ENCODE measurements around the gene PELI1.

The PELI1 gene

GRCh38 chr2:64157792-64158191 is 13.6 kb upstream of the PELI1 start:
- H3K9ac ChIP-seq (ENCODE audit: low read depth in 1 of 2, low read length in 2 of 2), result no peak overlapping the region
- no peaks in the 10 kb centered on the region for H3K9me3 ChIP-seq (ENCODE audit: control insufficient read depth in 1 of 2, low read length in 2 of 2)
- peaks cover 8 to 9% of the 10 kb centered on the region in 2 donors for H3K4me1 ChIP-seq (ENCODE audit: control insufficient read depth in 1 of 2, insufficient read depth in 2 of 2, low read length in 2 of 2)
- H3K36me3 ChIP-seq (ENCODE audit: control insufficient read depth in 1 of 2, insufficient read depth in 2 of 2, low read length in 2 of 2), result no peaks in the 10 kb centered on the region
- no peak overlapping the region for H3K27ac ChIP-seq (ENCODE audit: low read depth, low read length)
- no peak overlapping the region for H3K4me3 ChIP-seq (ENCODE audit: low read depth in 1 of 2, low read length in 2 of 2)
- no peaks in the 10 kb centered on the region for H3K27me3 ChIP-seq (ENCODE audit: control insufficient read depth in 1 of 2, insufficient read depth in 2 of 2, low read length in 2 of 2)

GRCh38 chr2:64153811-64154210 is 9.6 kb upstream of the PELI1 start:
- no peak overlapping the region for H3K27ac ChIP-seq (ENCODE audit: low read depth, low read length)
- H3K9ac ChIP-seq (ENCODE audit: low read depth in 1 of 2, low read length in 2 of 2), result no peak overlapping the region
- H3K9me3 ChIP-seq (ENCODE audit: control insufficient read depth in 1 of 2, low read length in 2 of 2), result no peaks in the 10 kb centered on the region
- no peaks in the 10 kb centered on the region for H3K36me3 ChIP-seq (ENCODE audit: control insufficient read depth in 1 of 2, insufficient read depth in 2 of 2, low read length in 2 of 2)
- H3K4me3 ChIP-seq (ENCODE audit: low read depth in 1 of 2, low read length in 2 of 2), result no peak overlapping the region
- peaks cover 8 to 9% of the 10 kb centered on the region in 2 donors for H3K4me1 ChIP-seq (ENCODE audit: control insufficient read depth in 1 of 2, insufficient read depth in 2 of 2, low read length in 2 of 2)
- H3K27me3 ChIP-seq (ENCODE audit: control insufficient read depth in 1 of 2, insufficient read depth in 2 of 2, low read length in 2 of 2), result no peaks in the 10 kb centered on the region

DNA sequence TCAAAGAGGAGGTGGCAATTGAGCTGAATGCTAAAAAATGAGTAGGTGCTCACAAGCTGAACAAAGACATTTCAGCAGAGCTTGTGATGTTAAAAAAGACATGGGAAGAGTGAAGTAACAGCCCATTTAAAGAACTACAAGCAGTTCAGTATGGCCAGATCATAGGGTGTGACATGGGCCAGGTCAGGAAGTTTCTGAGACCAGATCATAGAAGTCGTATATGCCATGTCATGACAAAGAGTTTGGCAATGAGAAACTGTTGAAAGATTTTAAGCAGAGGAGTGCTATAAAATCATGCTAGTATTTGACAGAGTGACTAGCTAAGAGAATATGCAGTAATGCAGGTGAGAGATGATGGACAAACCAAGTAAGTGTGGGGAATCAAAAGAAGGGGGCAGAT is 7.3 kb upstream of the PELI1 start:
- no peaks in the 10 kb centered on the region for H3K9me3 ChIP-seq (ENCODE audit: control insufficient read depth in 1 of 2, low read length in 2 of 2)
- H3K4me3 ChIP-seq (ENCODE audit: low read depth in 1 of 2, low read length in 2 of 2), result no peak overlapping the region
- H3K27ac ChIP-seq (ENCODE audit: low read depth, low read length), result no peak overlapping the region
- H3K36me3 ChIP-seq (ENCODE audit: control insufficient read depth in 1 of 2, insufficient read depth in 2 of 2, low read length in 2 of 2), result no peaks in the 10 kb centered on the region
- H3K27me3 ChIP-seq (ENCODE audit: control insufficient read depth in 1 of 2, insufficient read depth in 2 of 2, low read length in 2 of 2), result no peaks in the 10 kb centered on the region
- no peak overlapping the region for H3K9ac ChIP-seq (ENCODE audit: low read depth in 1 of 2, low read length in 2 of 2)
- H3K4me1 ChIP-seq (ENCODE audit: control insufficient read depth in 1 of 2, insufficient read depth in 2 of 2, low read length in 2 of 2), result no peaks in the 10 kb centered on the region

GRCh38 chr2:64145714-64146113 is 1.5 kb upstream of the PELI1 start:
- Histone ChIP-seq H3K27me3 (ENCODE audit: control insufficient read depth in 1 of 2, insufficient read depth in 2 of 2, low read length in 2 of 2) (no peaks in the 10 kb centered on the region), H3K9ac (ENCODE audit: low read depth in 1 of 2, low read length in 2 of 2) (no peak overlapping the region), H3K9me3 (ENCODE audit: control insufficient read depth in 1 of 2, low read length in 2 of 2) (no peaks in the 10 kb centered on the region), H3K27ac (ENCODE audit: low read depth, low read length) (no peak overlapping the region), H3K4me3 (ENCODE audit: low read depth in 1 of 2, low read length in 2 of 2) (no peak overlapping the region), H3K36me3 (ENCODE audit: control insufficient read depth in 1 of 2, insufficient read depth in 2 of 2, low read length in 2 of 2) (no peaks in the 10 kb centered on the region), H3K4me1 (ENCODE audit: control insufficient read depth in 1 of 2, insufficient read depth in 2 of 2, low read length in 2 of 2) (peaks cover 11 to 12% of the 10 kb centered on the region in 2 donors)

DNA sequence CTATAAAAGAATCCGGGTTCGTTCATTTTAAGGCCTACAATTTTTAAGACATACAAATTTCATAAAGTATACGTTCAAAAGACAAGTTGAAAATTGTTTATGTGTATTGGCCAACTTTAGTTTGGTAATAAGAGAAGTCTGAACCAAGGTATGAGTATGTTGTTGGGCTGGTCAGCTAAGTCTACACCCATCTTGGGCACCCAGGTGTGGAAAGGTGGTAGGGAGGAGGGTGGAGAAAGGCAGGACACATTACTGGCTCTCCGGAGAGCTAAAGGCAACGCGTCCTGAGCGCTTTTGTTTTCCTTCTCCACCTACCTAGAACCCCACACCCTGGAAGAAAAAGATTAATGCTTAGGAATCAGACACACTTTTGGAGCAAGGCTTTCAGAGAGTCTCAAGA is 899 bp upstream of the PELI1 start:
- no peaks in the 10 kb centered on the region for H3K9me3 ChIP-seq (ENCODE audit: control insufficient read depth in 1 of 2, low read length in 2 of 2)
- peak overlapping the region in 1 of 2 donors; percentile 53 for H3K4me3 ChIP-seq (ENCODE audit: low read depth in 1 of 2, low read length in 2 of 2)
- H3K9ac ChIP-seq (ENCODE audit: low read depth in 1 of 2, low read length in 2 of 2), result no peak overlapping the region
- H3K27ac ChIP-seq (ENCODE audit: low read depth, low read length), result no peak overlapping the region
- peaks cover 12 to 17% of the 10 kb centered on the region in 2 donors for H3K4me1 ChIP-seq (ENCODE audit: control insufficient read depth in 1 of 2, insufficient read depth in 2 of 2, low read length in 2 of 2)
- no peaks in the 10 kb centered on the region for H3K36me3 ChIP-seq (ENCODE audit: control insufficient read depth in 1 of 2, insufficient read depth in 2 of 2, low read length in 2 of 2)
- H3K27me3 ChIP-seq (ENCODE audit: control insufficient read depth in 1 of 2, insufficient read depth in 2 of 2, low read length in 2 of 2), result no peaks in the 10 kb centered on the region

DNA sequence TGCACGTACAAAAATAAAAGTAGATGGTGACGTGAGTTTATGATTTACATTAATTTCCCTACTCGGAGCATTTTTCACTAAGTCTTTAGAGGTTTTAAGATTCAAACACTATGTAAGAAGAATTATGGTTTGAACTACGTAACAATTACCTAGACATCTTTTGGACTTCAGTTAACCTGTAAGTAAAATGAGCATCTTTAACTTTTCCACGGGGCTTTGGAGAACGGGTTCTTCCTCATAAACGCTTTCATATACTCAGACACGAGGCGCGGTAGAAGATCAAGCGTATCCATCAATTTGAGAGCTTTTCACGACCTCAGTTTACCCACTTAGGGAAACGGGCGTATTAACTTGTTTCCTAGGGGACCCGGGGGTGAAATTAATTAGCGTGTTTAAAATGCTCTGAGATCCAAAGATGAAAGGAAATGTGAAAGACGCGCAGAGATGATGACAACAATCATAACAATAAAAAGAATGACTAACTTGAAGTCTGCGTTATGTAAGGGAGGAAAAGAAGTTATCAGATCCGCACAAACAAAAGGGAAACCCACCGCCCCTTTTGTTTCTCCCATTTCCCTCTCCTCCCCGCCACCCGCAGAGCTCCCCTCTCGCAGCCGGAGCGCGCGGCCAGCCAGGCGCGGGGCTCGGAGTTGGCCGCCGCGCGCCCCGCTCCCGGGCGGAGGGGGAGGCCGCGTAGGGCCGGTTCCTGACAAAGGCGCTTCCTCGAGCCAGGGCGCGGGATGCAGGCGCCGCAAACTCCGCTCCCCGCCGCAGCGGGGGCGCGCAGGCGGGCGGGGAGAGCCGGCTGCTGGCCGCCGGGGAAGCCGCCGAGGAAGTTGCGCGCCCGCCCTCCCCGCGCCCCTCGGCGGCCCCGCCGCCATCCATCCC is 807 bp downstream of the PELI1 start:
- Histone ChIP-seq H3K4me1 (ENCODE audit: control insufficient read depth in 1 of 2, insufficient read depth in 2 of 2, low read length in 2 of 2) (peaks cover 12 to 25% of the 10 kb centered on the region in 2 donors), H3K9me3 (ENCODE audit: control insufficient read depth in 1 of 2, low read length in 2 of 2) (no peaks in the 10 kb centered on the region), H3K27ac (ENCODE audit: low read depth, low read length) (peak overlapping the region; percentile 98), H3K4me3 (ENCODE audit: low read depth in 1 of 2, low read length in 2 of 2) (peak overlapping the region; percentile 78 to 92), H3K9ac (ENCODE audit: low read depth in 1 of 2, low read length in 2 of 2) (peak overlapping the region; percentile 91 to 98), H3K27me3 (ENCODE audit: control insufficient read depth in 1 of 2, insufficient read depth in 2 of 2, low read length in 2 of 2) (no peaks in the 10 kb centered on the region), H3K36me3 (ENCODE audit: control insufficient read depth in 1 of 2, insufficient read depth in 2 of 2, low read length in 2 of 2) (no peaks in the 10 kb centered on the region)

GRCh38 chr2:64142741-64143168 is 1.5 kb downstream of the PELI1 start:
- Histone ChIP-seq H3K27ac (ENCODE audit: low read depth, low read length) (no peak overlapping the region), H3K27me3 (ENCODE audit: control insufficient read depth in 1 of 2, insufficient read depth in 2 of 2, low read length in 2 of 2) (no peaks in the 10 kb centered on the region), H3K36me3 (ENCODE audit: control insufficient read depth in 1 of 2, insufficient read depth in 2 of 2, low read length in 2 of 2) (no peaks in the 10 kb centered on the region), H3K4me1 (ENCODE audit: control insufficient read depth in 1 of 2, insufficient read depth in 2 of 2, low read length in 2 of 2) (peaks cover 12 to 32% of the 10 kb centered on the region in 2 donors), H3K9me3 (ENCODE audit: control insufficient read depth in 1 of 2, low read length in 2 of 2) (no peaks in the 10 kb centered on the region), H3K4me3 (ENCODE audit: low read depth in 1 of 2, low read length in 2 of 2) (peak overlapping the region; percentile 78 to 92), H3K9ac (ENCODE audit: low read depth in 1 of 2, low read length in 2 of 2) (peak overlapping the region; percentile 74 to 98)

DNA sequence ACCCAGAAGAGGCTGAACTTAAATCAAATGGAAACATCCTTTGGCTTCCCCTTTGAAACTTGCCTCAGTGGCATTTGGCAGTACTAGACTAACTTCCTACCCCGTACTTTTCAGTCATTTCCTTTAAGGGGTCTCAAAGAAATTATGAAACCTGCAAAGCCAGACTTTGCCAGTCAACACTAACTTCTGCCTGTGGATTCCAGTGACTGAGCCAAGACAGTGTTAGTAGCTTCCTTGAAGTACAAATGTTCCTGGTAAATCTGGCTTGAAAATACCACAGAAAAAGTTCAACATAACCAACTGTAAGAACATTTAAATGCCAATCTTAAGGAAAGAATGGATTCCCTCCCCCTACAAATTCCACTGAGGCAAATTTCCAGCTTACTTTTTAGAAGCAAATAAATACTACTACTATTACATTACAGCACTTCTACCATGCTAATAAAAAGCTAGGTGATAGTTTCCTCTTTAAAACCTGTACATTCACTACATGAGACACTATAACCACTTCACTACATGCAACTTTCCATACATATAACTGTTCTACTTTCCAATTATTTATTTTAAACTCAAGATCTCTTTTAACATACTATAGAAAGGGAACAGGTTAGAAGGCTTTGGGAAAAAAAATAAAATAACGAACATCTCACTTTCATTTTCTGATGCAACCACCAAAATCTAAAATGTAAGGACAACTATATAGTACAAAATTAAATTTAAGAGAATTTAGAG is 2.4 kb downstream of the PELI1 start:
- Histone ChIP-seq H3K9ac (ENCODE audit: low read depth in 1 of 2, low read length in 2 of 2) (peak overlapping the region; percentile 74 to 98), H3K27ac (ENCODE audit: low read depth, low read length) (peak overlapping the region; percentile 54), H3K4me3 (ENCODE audit: low read depth in 1 of 2, low read length in 2 of 2) (peak overlapping the region; percentile 78 to 92), H3K36me3 (ENCODE audit: control insufficient read depth in 1 of 2, insufficient read depth in 2 of 2, low read length in 2 of 2) (no peaks in the 10 kb centered on the region), H3K4me1 (ENCODE audit: control insufficient read depth in 1 of 2, insufficient read depth in 2 of 2, low read length in 2 of 2) (peaks cover 12 to 40% of the 10 kb centered on the region in 2 donors), H3K9me3 (ENCODE audit: control insufficient read depth in 1 of 2, low read length in 2 of 2) (no peaks in the 10 kb centered on the region), H3K27me3 (ENCODE audit: control insufficient read depth in 1 of 2, insufficient read depth in 2 of 2, low read length in 2 of 2) (no peaks in the 10 kb centered on the region)

DNA sequence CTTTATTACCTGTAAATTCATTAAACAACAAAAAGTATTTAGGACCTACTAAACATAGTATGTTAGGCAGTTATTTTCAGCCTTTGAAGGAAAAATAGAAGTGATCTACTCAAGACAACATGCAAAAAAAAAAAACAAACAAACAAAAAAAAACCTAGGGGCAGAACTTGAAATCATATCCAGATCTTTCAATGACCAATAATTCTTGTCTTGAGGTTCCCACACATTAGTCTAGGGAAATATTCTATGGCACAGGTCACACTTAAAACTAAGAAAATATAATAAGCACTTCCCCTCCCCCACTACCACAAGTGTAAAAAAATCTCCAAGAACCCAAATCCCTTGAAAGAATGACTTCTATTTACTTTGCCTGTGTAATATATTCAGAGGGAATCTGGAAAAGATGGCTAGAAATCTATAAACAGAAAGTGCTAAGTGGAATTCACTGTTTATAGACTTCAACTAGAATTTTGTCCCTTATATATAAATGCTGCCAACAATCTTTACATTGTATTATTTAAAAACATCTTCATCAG is 3.5 kb downstream of the PELI1 start:
- H3K4me3 ChIP-seq (ENCODE audit: low read depth in 1 of 2, low read length in 2 of 2), result no peak overlapping the region
- H3K4me1 ChIP-seq (ENCODE audit: control insufficient read depth in 1 of 2, insufficient read depth in 2 of 2, low read length in 2 of 2), result peaks cover 14 to 50% of the 10 kb centered on the region in 2 donors
- H3K27ac ChIP-seq (ENCODE audit: low read depth, low read length), result no peak overlapping the region

GRCh38 chr2:64139956-64140355 is 4.3 kb downstream of the PELI1 start:
- Histone ChIP-seq H3K4me1 (ENCODE audit: control insufficient read depth in 1 of 2, insufficient read depth in 2 of 2, low read length in 2 of 2) (peaks cover 21 to 51% of the 10 kb centered on the region in 2 donors), H3K4me3 (ENCODE audit: low read depth in 1 of 2, low read length in 2 of 2) (no peak overlapping the region), H3K27ac (ENCODE audit: low read depth, low read length) (no peak overlapping the region), H3K9me3 (ENCODE audit: control insufficient read depth in 1 of 2, low read length in 2 of 2) (no peaks in the 10 kb centered on the region), H3K36me3 (ENCODE audit: control insufficient read depth in 1 of 2, insufficient read depth in 2 of 2, low read length in 2 of 2) (no peaks in the 10 kb centered on the region), H3K27me3 (ENCODE audit: control insufficient read depth in 1 of 2, insufficient read depth in 2 of 2, low read length in 2 of 2) (no peaks in the 10 kb centered on the region), H3K9ac (ENCODE audit: low read depth in 1 of 2, low read length in 2 of 2) (no peak overlapping the region)

More for the DNA sequence above, 3.5 kb downstream of the PELI1 start:
- Histone ChIP-seq H3K27me3 (ENCODE audit: control insufficient read depth in 1 of 2, insufficient read depth in 2 of 2, low read length in 2 of 2) (no peaks in the 10 kb centered on the region), H3K9ac (ENCODE audit: low read depth in 1 of 2, low read length in 2 of 2) (peak overlapping the region in 1 of 2 donors; percentile 12), H3K9me3 (ENCODE audit: control insufficient read depth in 1 of 2, low read length in 2 of 2) (no peaks in the 10 kb centered on the region), H3K36me3 (ENCODE audit: control insufficient read depth in 1 of 2, insufficient read depth in 2 of 2, low read length in 2 of 2) (no peaks in the 10 kb centered on the region)
